22Rv1 (cell line): ENCODE data around the gene TRPM3.

ENCODE experiments used
- H3K27ac ChIP-seq: fragments of 450-650 bp; 2 replicates; pipeline ENCODE4 v1.5.1; 2017
- ZFX ChIP-seq: fragments of 450-650 bp; IDR thresholded peaks from 2 replicates; pipeline ENCODE4 v1.6.1; 2017; ENCODE audit warnings: antibody characterized with exemption, borderline replicate concordance
- TF ChIP-seq, protein P1 (sequence below): fragments of 450-650 bp; IDR thresholded peaks from 2 replicates; pipeline ENCODE4 v1.5.1; 2017; ENCODE audit warnings: mild to moderate bottlenecking

Gene TRPM3

GRCh38 chr9:70924380-70924779, 197.0 kb downstream of the TRPM3 start:
- TF ChIP-seq ZFX = no peak
- TF ChIP-seq, protein P1, sequence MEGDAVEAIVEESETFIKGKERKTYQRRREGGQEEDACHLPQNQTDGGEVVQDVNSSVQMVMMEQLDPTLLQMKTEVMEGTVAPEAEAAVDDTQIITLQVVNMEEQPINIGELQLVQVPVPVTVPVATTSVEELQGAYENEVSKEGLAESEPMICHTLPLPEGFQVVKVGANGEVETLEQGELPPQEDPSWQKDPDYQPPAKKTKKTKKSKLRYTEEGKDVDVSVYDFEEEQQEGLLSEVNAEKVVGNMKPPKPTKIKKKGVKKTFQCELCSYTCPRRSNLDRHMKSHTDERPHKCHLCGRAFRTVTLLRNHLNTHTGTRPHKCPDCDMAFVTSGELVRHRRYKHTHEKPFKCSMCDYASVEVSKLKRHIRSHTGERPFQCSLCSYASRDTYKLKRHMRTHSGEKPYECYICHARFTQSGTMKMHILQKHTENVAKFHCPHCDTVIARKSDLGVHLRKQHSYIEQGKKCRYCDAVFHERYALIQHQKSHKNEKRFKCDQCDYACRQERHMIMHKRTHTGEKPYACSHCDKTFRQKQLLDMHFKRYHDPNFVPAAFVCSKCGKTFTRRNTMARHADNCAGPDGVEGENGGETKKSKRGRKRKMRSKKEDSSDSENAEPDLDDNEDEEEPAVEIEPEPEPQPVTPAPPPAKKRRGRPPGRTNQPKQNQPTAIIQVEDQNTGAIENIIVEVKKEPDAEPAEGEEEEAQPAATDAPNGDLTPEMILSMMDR = no peak
- no peak overlapping the region for H3K27ac ChIP-seq

DNA sequence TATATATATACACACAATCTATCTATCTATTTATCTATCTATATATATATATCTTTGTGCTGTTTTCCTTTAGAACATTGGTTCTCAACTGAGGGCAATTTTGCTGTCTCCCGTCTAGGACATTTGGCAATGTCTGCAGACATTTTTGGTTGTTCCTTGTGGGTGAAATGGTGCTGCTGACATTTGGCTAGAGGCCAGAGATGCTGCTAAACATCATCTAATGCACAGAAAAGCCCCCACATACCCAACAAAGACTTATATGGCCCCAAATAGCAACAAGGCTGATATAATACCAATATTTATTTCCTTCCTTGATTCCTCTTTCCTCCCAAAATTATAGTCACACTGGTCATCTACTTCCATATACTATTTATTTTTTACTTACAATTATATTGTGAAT, 197.5 kb downstream of the TRPM3 start:
- H3K27ac ChIP-seq = no peak overlapping the region

GRCh38 chr9:70921136-70921535, 200.3 kb downstream of the TRPM3 start:
- no peak for TF ChIP-seq ZFX
- TF ChIP-seq, protein P1 = no peak
- H3K27ac ChIP-seq = no peak overlapping the region

More for the DNA sequence above, 197.5 kb downstream of the TRPM3 start:
- TF ChIP-seq, protein P1 = no peak
- no peak for TF ChIP-seq ZFX

- TF ChIP-seq, protein P1 = no peak
- H3K27ac ChIP-seq = no peak overlapping the region
Observed at GRCh38 chr9:70917277-70917676, 204.1 kb downstream of the TRPM3 start.

- H3K27ac ChIP-seq = no peak overlapping the region
- no peak for TF ChIP-seq ZFX
- TF ChIP-seq, protein P1 = no peak
Observed at GRCh38 chr9:70911791-70912190, 209.6 kb downstream of the TRPM3 start.

DNA sequence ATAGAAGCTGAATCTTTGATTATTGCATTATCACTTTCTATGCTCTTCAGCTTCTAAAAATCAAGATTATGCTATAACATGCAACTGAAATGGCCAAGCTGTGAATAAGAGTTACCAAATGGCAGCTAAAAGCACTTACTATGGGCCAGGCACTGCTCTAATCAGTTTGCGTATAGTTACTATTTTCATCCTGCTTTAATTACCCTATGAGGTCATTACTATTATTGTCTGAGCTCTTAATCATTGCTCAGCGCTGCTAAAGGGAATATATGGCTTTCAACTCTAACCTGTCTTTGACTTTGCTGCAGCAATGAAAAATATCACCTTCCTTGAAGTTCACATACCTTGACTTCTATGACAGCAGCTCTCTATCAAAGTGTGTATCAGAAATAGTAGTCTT, 210.8 kb downstream of the TRPM3 start:
- TF ChIP-seq ZFX = no peak
- TF ChIP-seq, protein P1 = no peak
- H3K27ac ChIP-seq = no peak overlapping the region

- TF ChIP-seq ZFX = no peak
- TF ChIP-seq, protein P1 = no peak
Observed at GRCh38 chr9:70902692-70903131, 218.7 kb downstream of the TRPM3 start.

More at GRCh38 chr9:70902692-70903131, 218.7 kb downstream of the TRPM3 start:
- no peak overlapping the region for H3K27ac ChIP-seq
